HCT116 (cell line): ENCODE measurements around the gene CNKSR3. TPM values are rescaled to one million over a fixed set of nuclear protein-coding genes. Genes with fewer than 3 reads are reported as not detected.

Source experiments
- ATAC-seq: fragments of 200-7000 bp; cut with Tn5 transposase; 2 replicates; pipeline ENCODE4 v1.9.1; 2020; ENCODE audit warnings: mild to moderate bottlenecking, moderate library complexity
- BruUV-seq: library from RNA; stranded (reverse); fragments of 400-500 nt; replicated peaks from 2 replicates; lab custom pipeline; 2021; lab: Mats Ljungman, UMichigan
- CTCF ChIA-PET: fragments of 300-600 bp; sonication (Branson Sonifier 250); formaldehyde crosslinking; loops from one replicate; lab custom pipeline; 2021; ENCODE audit warnings: antibody characterized with exemption; lab: Charles Lee
- POLR2A ChIA-PET: fragments of 300-600, 350-600 bp; sonication (Branson Sonifier 250); formaldehyde crosslinking; loops from one replicate; lab custom pipeline; 2021; ENCODE audit warnings: antibody characterized with exemption; lab: Charles Lee
- RAD21 ChIA-PET, 2 experiments: fragments of 300-600 bp; sonication (Branson Sonifier 250); formaldehyde crosslinking; loops; one replicate each; lab custom pipeline; 2023; ENCODE audit warnings: low total read pairs in 2 of 2; ENCODE audit not compliant: uncharacterized antibody in 2 of 2, unreplicated experiment in 2 of 2, low non-redundant PET in 1 of 2; lab: Charles Lee
- DNase-seq: peaks from one replicate; pipeline ENCODE4 v3.0.0-alpha.2; 2010; ENCODE audit warnings: low read depth, low spot score
- H2AFZ ChIP-seq: fragments of 200-600 bp; shearing (Covaris generic), sonication (generic); 2 replicates; pipeline ENCODE4 v1.6.1; 2017; ENCODE audit warnings: low read depth, mixed run types, mixed read lengths, antibody characterized with exemption, low read length; ENCODE audit not compliant: poor library complexity, severe bottlenecking
- H3K27ac ChIP-seq: 2 replicates; pipeline ENCODE4 v1.5.1; 2012; ENCODE audit warnings: low read depth, low read length
- H3K27me3 ChIP-seq: fragments of 200-600 bp; sonication (generic); 2 replicates; pipeline ENCODE4 v1.6.1; 2016; ENCODE audit warnings: mixed run types, low read length, mixed read lengths; ENCODE audit not compliant: insufficient read depth
- H3K36me3 ChIP-seq, 2 experiments: fragments of 200-500 bp in 1 of 2; fragments of 200-600 bp in 1 of 2; sonication (Bioruptor generic) in 1 of 2; sonication (generic) in 1 of 2; 2 replicates each; pipeline versions ENCODE4 v1.5.1 to v1.6.1; 2014 to 2016; ENCODE audit warnings: low read length in 2 of 2, inconsistent platforms in 1 of 2, mixed read lengths in 1 of 2, mixed run types in 1 of 2; ENCODE audit not compliant: insufficient read depth in 2 of 2, control insufficient read depth in 1 of 2
- H3K4me1 ChIP-seq, 2 experiments: fragments of 200-600 bp in 1 of 2; sonication (generic) in 1 of 2; 2 replicates each; pipeline versions ENCODE4 v1.5.1 to v1.6.1; 2012 to 2017; ENCODE audit warnings: low read length in 2 of 2, inconsistent platforms in 1 of 2, mild to moderate bottlenecking in 1 of 2, mixed read lengths in 1 of 2, mixed run types in 1 of 2, moderate library complexity in 1 of 2; ENCODE audit not compliant: insufficient read depth in 2 of 2, control insufficient read depth in 1 of 2
- H3K4me2 ChIP-seq: fragments of 200-600 bp; sonication (generic); 2 replicates; pipeline ENCODE4 v1.6.1; 2017; ENCODE audit warnings: mixed run types, low read length, mixed read lengths
- H3K4me3 ChIP-seq, 2 experiments: fragments of 200-600 bp in 1 of 2; sonication (generic) in 1 of 2; replicated peaks in 1 of 2; 2 replicates each; pipeline ENCODE4 v1.5.1; 2011 to 2016; ENCODE audit warnings: low read length in 2 of 2, control low read depth in 1 of 2, low read depth in 1 of 2, mild to moderate bottlenecking in 1 of 2, mixed read lengths in 1 of 2, mixed run types in 1 of 2
- H3K79me2 ChIP-seq: fragments of 200-600 bp; sonication (generic); 2 replicates; pipeline ENCODE4 v1.6.1; 2017; ENCODE audit warnings: mild to moderate bottlenecking, mixed run types, low read length, moderate library complexity, mixed read lengths; ENCODE audit not compliant: insufficient read depth
- H3K9ac ChIP-seq: fragments of 200-600 bp; sonication (generic); 2 replicates; pipeline ENCODE4 v1.6.1; 2016; ENCODE audit warnings: low read length, mixed read lengths
- H3K9me2 ChIP-seq: fragments of 200-600 bp; sonication (generic), shearing (Covaris generic); 2 replicates; pipeline ENCODE4 v1.6.1; 2017; ENCODE audit warnings: mixed run types, mild to moderate bottlenecking, moderate library complexity; ENCODE audit not compliant: insufficient read depth
- H3K9me3 ChIP-seq, 2 experiments: fragments of 200-500 bp in 1 of 2; fragments of 200-600 bp in 1 of 2; sonication (Bioruptor generic) in 1 of 2; sonication (generic) in 1 of 2; 2 replicates each; pipeline ENCODE4 v1.6.1; 2014 to 2017; ENCODE audit warnings: low read length in 2 of 2, mixed read lengths in 2 of 2, inconsistent platforms in 1 of 2, low read depth in 1 of 2, mild to moderate bottlenecking in 1 of 2, mixed run types in 1 of 2, moderate library complexity in 1 of 2; ENCODE audit not compliant: control insufficient read depth in 1 of 2, insufficient read depth in 1 of 2
- H4K20me1 ChIP-seq: fragments of 200-600 bp; sonication (generic), shearing (Covaris generic); 2 replicates; pipeline ENCODE4 v1.6.1; 2017; ENCODE audit warnings: mixed run types, mild to moderate bottlenecking, moderate library complexity; ENCODE audit not compliant: insufficient read depth
- ELF1 ChIP-seq: IDR thresholded peaks from 2 replicates; pipeline ENCODE4 v1.6.1; 2012; ENCODE audit warnings: low read depth, borderline replicate concordance
- EZH2phosphoT487 ChIP-seq: fragments of 200-600 bp; IDR thresholded peaks from 2 replicates; pipeline ENCODE4 v1.6.1; 2018; ENCODE audit warnings: antibody characterized with exemption, borderline replicate concordance
- FOSL1 ChIP-seq: IDR thresholded peaks from 2 replicates; pipeline ENCODE4 v1.6.1; 2012; ENCODE audit warnings: low read depth
- SIN3A ChIP-seq: IDR thresholded peaks from 2 replicates; pipeline ENCODE4 v1.6.1; 2012; ENCODE audit warnings: low read depth
- YY1 ChIP-seq: IDR thresholded peaks from 2 replicates; pipeline ENCODE4 v1.6.1; 2011; ENCODE audit warnings: low read length, low read depth, moderate library complexity, mild to moderate bottlenecking; ENCODE audit not compliant: insufficient replicate concordance; ENCODE audit errors: extremely low read depth
- intact Hi-C: fragments of 100-400 bp; cut with micrococcal nuclease; formaldehyde crosslinking; loops from 2 replicates; pipeline ENCODE4 v1.10.0; 2022
- total RNA-seq: library from RNA; stranded (reverse); gene quantifications from one replicate; pipeline ENCODE4 v1.2.1, GENCODE V29; 2021; ENCODE audit not compliant: unreplicated experiment

The CNKSR3 gene
- total RNA-seq, 1 experiment from 2014 or later = 15.4 TPM

- Histone ChIP-seq H3K9me3 (peaks cover 0 to 5% of the 10 kb centered on the region in 2 experiments; a peak in 1 of 4 replicates), H4K20me1 (no peaks in the 10 kb centered on the region), H3K9me2 (no peaks in the 10 kb centered on the region), H3K4me2 (peak overlapping the region; percentile 49), H3K79me2 (peaks cover 33% of the 10 kb centered on the region; the same call in 1 of the 2 replicates), H3K27ac (peak overlapping the region; percentile 19; the same call in 1 of the 2 replicates), H3K4me3 (peak overlapping the region in 1 of 2 experiments; percentile 22; a peak in 1 of 4 replicates), H3K4me1 (peaks cover 5 to 16% of the 10 kb centered on the region in 2 experiments; a peak in 3 of 4 replicates), H3K36me3 (no peaks in the 10 kb centered on the region), H2AFZ (no peak overlapping the region), H3K9ac (peak overlapping the region; percentile 19; the same call in 1 of the 2 replicates), H3K27me3 (no peaks in the 10 kb centered on the region)
- no TSS peak for BruUV-seq
- CTCF ChIA-PET = no interaction called here
- ATAC-seq = peak; percentile 77
- TF ChIP-seq SIN3A (no peak), FOSL1 (0 out of 2 replicates have a peak, but pooled peaks have one; percentile 27), YY1 (no peak), ELF1 (no peak)
- RAD21 ChIA-PET = no interaction called here
- POLR2A ChIA-PET = no interaction called here
- peak; percentile 7 for DNase-seq
- intact Hi-C loops = no loop called here
Measured at GRCh38 chr6:154474648-154475428, 35.6 kb downstream of the CNKSR3 start.

- ATAC-seq (no peak), DNase-seq (no peak)
- Histone ChIP-seq H3K27ac (no peak overlapping the region), H3K36me3 (no peaks in the 10 kb centered on the region), H3K79me2 (peaks cover 33% of the 10 kb centered on the region; the same call in 1 of the 2 replicates), H3K4me3 (no peak overlapping the region), H3K9me2 (no peaks in the 10 kb centered on the region), H3K4me2 (no peak overlapping the region), H3K27me3 (no peaks in the 10 kb centered on the region), H4K20me1 (no peaks in the 10 kb centered on the region), H3K9me3 (peaks cover 0 to 5% of the 10 kb centered on the region in 2 experiments; a peak in 1 of 4 replicates), H3K9ac (no peak overlapping the region), H2AFZ (no peak overlapping the region), H3K4me1 (peaks cover 5 to 16% of the 10 kb centered on the region in 2 experiments; a peak in 3 of 4 replicates)
- POLR2A ChIA-PET = no interaction called here
- intact Hi-C loops = no loop called here
- TF ChIP-seq EZH2phosphoT487 (no peak), ELF1 (no peak)
- no TSS peak for BruUV-seq
- RAD21 ChIA-PET = no interaction called here
- CTCF ChIA-PET = no interaction called here
Measured at GRCh38 chr6:154473324-154473723, 37.2 kb downstream of the CNKSR3 start.
